ENCODE results near the gene DEK.
"Not testable (repeated sequence)": the region's sequence is repeated elsewhere in the genome, so short reads cannot be mapped to it uniquely, and the experiment has no call there.

DEK gene

DNA sequence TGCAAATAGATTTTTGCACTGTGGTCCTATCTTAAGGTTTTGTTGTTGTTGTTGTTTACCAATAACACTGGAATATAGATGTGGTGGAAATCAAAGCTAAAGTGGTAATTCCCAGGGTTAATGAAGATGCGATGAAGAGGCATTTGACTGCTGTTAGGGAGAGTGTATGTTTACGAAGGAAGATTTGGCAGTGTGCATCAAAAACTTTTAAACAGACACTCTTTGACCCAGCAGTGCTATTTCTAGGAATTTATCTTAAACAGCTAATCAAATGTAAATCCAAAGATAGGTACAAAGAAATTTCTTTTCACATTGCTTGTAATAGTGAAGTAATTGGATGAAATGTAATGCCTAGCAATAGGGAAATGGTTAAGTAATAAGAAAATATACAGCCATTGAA is 75.1 kb downstream of the DEK start:
- no peak for DNase-seq
- no peaks in the 10 kb centered on the region for H3K27me3 Mint-ChIP-seq
- H3K4me3 Mint-ChIP-seq = no peak overlapping the region
- no peak for ATAC-seq (replicated peaks)
- H3K4me1 Mint-ChIP-seq (ENCODE audit: low read depth in 2 of 2) = no peaks in the 10 kb centered on the region
- H3K9me3 Mint-ChIP-seq = no peaks in the 10 kb centered on the region
- peaks cover 22% of the 10 kb centered on the region for H3K36me3 Mint-ChIP-seq (ENCODE audit: insufficient read depth)
- H3K27ac Mint-ChIP-seq = no peak overlapping the region

DNA sequence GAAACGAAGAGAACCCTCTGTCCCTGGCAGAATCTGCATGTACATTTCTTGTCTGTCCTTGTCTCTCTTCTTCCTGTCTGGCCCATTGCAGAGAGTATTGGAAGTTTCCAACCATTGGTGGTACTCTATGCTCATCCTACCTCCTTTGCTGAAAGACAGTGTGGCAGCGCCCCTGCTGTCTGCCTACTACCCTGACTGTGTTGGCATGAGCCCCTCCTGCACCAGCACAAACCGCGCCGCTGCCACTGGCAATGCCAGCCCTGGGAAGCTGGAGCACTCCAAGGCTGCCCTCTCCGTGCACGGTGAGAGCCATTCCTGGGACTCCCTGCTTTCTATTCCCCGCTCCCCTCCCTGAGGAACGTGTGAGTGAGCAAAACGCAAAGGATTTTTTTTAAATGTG is 76.6 kb downstream of the DEK start:
- Mint-ChIP-seq H3K9me3 (no peaks in the 10 kb centered on the region), H3K27ac (no peak overlapping the region), H3K36me3 (ENCODE audit: insufficient read depth) (peaks cover 13% of the 10 kb centered on the region), H3K27me3 (no peaks in the 10 kb centered on the region), H3K4me1 (ENCODE audit: low read depth in 2 of 2) (no peaks in the 10 kb centered on the region), H3K4me3 (no peak overlapping the region)
- DNase-seq (no peak), ATAC-seq (replicated peaks) (no peak)

DNA sequence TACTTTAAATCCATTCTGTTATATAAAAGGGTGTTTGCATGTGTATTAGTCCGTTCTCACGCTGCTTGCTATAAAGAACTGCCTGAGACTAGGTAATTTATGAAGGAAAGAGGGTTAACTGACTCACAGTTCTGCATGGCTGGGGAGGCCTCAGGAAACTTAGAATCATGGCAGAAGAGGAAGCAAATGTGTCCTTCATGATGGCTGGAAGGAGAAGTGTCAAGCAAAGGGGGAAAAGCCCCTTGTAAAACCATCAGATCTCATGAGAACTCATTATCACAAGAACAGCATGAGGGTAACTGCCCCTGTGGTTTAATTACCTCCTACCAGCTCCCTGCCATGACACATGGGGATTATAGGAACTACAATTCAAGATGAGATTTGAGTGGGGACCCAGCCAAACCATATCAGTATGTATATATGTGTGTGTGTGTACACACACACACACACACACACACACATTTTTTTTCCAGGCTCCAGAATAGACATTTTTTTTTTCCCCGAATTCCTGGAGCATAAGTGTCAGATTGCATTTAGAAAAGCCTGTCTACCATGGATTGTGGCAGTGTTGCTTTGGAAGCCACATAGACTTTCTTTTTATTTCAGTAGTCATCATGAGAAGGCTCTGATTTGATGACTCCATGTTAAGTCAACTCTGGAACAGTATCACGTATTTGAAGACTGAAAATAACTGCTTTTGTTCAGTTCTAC is 77.6 kb downstream of the DEK start:
- H3K9me3 Mint-ChIP-seq = no peaks in the 10 kb centered on the region
- ATAC-seq (replicated peaks) = no peak
- no peaks in the 10 kb centered on the region for H3K4me1 Mint-ChIP-seq (ENCODE audit: low read depth in 2 of 2)
- H3K4me3 Mint-ChIP-seq = no peak overlapping the region
- no peaks in the 10 kb centered on the region for H3K27me3 Mint-ChIP-seq
- no peak for DNase-seq
- H3K27ac Mint-ChIP-seq = no peak overlapping the region
- H3K36me3 Mint-ChIP-seq (ENCODE audit: insufficient read depth) = peaks cover 17% of the 10 kb centered on the region

DNA sequence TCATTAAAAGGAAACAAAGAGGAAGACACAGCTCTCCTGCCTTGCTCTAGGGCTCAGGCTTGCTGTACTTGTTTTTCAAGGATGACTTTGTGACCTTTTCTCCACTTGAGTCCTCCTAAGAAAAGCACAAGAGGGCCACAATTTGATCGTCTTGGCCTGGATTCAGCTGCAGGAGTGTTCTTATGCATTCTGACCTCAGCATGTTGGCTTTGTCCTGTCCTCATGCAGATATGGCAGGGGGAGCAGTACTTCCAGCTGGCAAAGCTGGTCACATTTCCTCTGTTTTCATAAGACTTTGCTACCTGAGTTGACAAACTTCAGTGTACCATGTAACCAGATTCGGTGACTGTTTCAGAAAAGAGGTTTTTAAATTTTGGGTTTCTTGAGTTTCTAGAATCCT is 78.3 kb downstream of the DEK start:
- ATAC-seq (replicated peaks) (no peak), DNase-seq (no peak)
- Mint-ChIP-seq H3K27ac (no peak overlapping the region), H3K4me3 (no peak overlapping the region), H3K9me3 (no peaks in the 10 kb centered on the region), H3K4me1 (ENCODE audit: low read depth in 2 of 2) (no peaks in the 10 kb centered on the region), H3K27me3 (no peaks in the 10 kb centered on the region), H3K36me3 (ENCODE audit: insufficient read depth) (peaks cover 17% of the 10 kb centered on the region)

DNA sequence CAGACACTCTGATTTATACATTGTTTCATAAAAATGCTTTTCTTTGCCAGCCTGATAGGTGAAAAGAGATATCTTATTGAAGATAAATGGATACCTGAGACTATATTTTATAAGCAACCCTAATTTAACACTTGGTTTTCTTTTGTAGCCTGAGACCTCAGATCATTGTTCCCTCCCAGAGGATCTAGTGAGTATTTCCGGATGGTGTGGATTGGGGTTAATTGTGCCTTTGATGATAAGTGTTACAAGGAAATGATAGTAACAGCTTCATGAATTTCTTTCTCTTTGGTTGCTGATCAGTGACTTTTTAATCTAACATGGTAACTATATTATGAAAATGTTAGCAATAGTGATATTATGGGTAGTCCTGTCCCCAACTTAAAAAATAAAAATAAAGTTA is 78.7 kb downstream of the DEK start:
- Mint-ChIP-seq H3K36me3 (ENCODE audit: insufficient read depth) (peaks cover 17% of the 10 kb centered on the region), H3K27ac (no peak overlapping the region)

DNA sequence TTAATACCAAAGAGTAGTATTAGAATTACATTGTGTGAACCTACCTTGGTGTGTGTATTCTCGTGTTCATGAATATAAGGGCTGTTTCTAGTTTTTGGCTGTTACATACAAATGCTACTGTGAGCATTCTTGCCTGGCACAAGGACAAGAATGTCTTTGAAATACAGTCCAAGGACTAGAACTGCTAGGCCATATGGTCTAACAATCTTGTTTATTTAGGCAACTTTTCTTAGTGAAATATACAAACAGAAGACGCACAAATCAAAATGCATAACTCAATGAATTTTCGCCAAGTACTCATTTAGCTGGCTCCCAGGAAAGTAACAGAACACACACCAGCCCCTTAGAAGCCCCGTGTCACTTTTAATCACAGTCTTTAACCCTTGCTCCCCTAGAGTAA is 80.6 kb downstream of the DEK start:
- no peak for ATAC-seq (replicated peaks)
- Mint-ChIP-seq H3K27ac (no peak overlapping the region), H3K9me3 (no peaks in the 10 kb centered on the region), H3K36me3 (ENCODE audit: insufficient read depth) (peaks cover 20% of the 10 kb centered on the region), H3K4me1 (ENCODE audit: low read depth in 2 of 2) (no peaks in the 10 kb centered on the region), H3K27me3 (no peaks in the 10 kb centered on the region), H3K4me3 (no peak overlapping the region)
- no peak for DNase-seq

More for the DNA sequence above, 78.7 kb downstream of the DEK start:
- DNase-seq = no peak
- Mint-ChIP-seq H3K27me3 (no peaks in the 10 kb centered on the region), H3K4me1 (ENCODE audit: low read depth in 2 of 2) (no peaks in the 10 kb centered on the region), H3K4me3 (no peak overlapping the region), H3K9me3 (no peaks in the 10 kb centered on the region)
- no peak for ATAC-seq (replicated peaks)

DNA sequence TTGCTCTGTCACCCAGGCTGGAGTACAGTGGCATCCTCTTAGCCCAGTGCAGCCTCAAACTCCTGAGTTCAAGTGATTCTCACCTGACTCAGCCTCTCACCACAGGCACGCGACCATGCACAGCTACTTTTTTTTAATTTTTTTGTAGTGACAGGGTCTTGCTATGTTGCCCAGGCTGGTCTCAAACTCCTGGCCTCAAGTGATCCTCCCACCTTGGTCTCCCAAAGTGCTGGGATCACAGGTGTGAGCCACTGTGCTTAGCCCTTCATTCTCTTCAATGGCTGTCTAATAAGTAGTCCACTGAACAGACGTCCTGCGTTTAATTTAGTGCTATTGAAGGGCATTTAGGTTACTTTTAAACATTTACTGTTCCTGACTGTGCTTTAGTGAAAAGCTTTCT is 81.8 kb downstream of the DEK start:
- peaks cover 20% of the 10 kb centered on the region for H3K36me3 Mint-ChIP-seq (ENCODE audit: insufficient read depth)
- H3K4me1 Mint-ChIP-seq (ENCODE audit: low read depth in 2 of 2) = no peaks in the 10 kb centered on the region
- H3K27ac Mint-ChIP-seq = no peak overlapping the region
- no peak for ATAC-seq (replicated peaks)
- H3K9me3 Mint-ChIP-seq = no peaks in the 10 kb centered on the region
- no peak for DNase-seq
- H3K27me3 Mint-ChIP-seq = no peaks in the 10 kb centered on the region
- H3K4me3 Mint-ChIP-seq = no peak overlapping the region

DNA sequence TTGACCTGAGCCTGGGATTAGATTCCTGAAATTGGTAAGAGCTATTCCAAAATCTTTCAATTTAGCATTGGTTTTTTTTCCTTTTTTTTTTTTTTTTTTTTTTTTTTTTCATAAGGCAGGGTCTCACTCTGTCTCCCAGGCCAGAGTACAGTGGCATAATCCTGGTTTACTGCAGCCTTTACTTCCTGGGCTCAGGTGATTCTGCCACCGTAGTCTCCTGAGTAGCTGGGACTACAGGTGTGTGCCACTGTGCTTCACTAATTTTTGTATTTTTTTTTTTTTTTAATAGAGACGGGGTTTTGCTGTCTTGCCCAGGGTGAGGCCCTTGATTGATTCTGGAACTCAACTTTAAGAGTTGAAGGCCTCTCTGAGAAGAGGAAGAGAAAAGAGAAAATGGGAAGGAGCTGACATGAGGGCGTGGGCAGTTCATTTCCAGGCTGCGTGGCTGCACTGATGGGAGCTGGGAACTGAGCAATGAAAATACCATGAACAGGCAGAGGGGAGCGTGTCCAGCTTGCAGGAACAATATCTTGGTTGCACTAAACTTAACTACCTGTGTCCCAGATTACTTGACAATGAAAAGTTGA is 84.5 kb downstream of the DEK start:
- Mint-ChIP-seq H3K9me3 (no peaks in the 10 kb centered on the region), H3K27me3 (no peaks in the 10 kb centered on the region), H3K4me1 (ENCODE audit: low read depth in 2 of 2) (peaks cover 2 to 6% of the 10 kb centered on the region in 2 donors), H3K36me3 (ENCODE audit: insufficient read depth) (peaks cover 12% of the 10 kb centered on the region), H3K27ac (no peak overlapping the region), H3K4me3 (no peak overlapping the region)
- DNase-seq (no peak), ATAC-seq (replicated peaks) (no peak)

DNA sequence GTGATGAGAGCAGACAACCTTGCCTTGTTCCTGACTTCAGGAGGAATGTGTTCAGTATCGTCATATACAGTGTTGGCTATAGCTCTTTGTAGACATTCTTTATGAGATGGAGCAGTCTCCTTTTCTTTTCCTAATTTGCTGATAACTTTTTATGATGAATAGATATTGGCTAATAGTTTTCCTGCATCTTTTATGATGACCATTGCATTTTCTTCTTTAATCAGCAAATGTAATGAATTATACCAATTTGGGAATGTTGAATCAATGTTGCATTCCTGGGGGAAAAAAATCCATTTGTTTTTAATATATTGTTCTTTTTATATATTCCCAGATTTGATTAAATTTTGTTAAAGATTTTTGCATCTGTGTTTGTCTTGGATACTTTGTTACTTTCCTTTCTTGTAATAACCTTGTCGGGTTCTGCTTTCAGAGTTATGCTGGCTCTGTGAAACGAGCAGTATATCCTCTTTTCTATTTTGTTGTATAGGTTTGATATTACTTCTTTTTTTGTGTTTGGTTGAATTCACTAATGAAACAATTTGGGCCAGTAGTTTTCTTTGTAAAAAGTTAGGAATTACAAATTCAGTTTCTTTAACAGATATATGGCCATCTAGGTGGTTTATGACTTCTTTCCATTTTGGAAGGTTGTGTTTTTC is 85.2 kb downstream of the DEK start:
- Mint-ChIP-seq H3K9me3 (no peaks in the 10 kb centered on the region), H3K27me3 (no peaks in the 10 kb centered on the region), H3K4me3 (no peak overlapping the region), H3K36me3 (ENCODE audit: insufficient read depth) (peaks cover 12% of the 10 kb centered on the region), H3K4me1 (ENCODE audit: low read depth in 2 of 2) (peaks cover 2 to 6% of the 10 kb centered on the region in 2 donors), H3K27ac (no peak overlapping the region)
- DNase-seq (no peak), ATAC-seq (replicated peaks) (no peak)

DNA sequence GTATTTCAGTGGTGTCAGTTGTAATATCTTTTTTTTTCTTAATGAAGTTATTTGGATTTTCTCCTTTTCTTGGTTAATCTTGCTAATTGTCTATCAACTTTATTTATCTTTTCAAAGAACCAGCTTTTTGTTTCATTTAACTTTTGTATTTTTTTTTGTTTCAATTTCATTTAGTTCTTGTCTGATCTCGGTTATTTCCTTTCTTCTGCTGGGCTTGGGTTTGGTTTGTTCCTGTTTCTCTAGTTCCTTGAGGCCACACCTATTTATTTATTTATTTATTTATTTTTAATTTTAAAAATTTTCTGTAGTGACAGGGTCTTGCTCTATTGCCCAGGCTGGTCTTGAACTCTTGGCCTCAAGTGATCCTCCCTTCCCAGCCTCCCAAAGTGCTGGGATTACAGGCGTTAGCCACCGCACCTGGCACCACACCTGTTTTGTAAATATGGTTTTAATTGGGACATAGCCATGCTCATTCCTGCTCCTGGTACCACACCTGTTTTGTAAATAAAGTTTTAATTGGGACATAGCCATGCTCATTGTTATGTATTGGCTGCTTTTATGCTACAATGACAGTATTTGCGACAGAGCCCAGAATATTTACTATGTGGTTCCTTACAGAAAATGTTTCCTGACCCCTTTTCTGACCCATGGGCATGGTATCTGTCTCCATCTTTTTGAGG is 86.9 kb downstream of the DEK start:
- peaks cover 10% of the 10 kb centered on the region for H3K36me3 Mint-ChIP-seq (ENCODE audit: insufficient read depth)
- H3K27me3 Mint-ChIP-seq = no peaks in the 10 kb centered on the region
- H3K4me3 Mint-ChIP-seq = no peak overlapping the region
- peaks cover 2 to 6% of the 10 kb centered on the region in 2 donors for H3K4me1 Mint-ChIP-seq (ENCODE audit: low read depth in 2 of 2)
- H3K27ac Mint-ChIP-seq = no peak overlapping the region
- H3K9me3 Mint-ChIP-seq = no peaks in the 10 kb centered on the region
- ATAC-seq (replicated peaks) (no peak), DNase-seq (no peak)

DNA sequence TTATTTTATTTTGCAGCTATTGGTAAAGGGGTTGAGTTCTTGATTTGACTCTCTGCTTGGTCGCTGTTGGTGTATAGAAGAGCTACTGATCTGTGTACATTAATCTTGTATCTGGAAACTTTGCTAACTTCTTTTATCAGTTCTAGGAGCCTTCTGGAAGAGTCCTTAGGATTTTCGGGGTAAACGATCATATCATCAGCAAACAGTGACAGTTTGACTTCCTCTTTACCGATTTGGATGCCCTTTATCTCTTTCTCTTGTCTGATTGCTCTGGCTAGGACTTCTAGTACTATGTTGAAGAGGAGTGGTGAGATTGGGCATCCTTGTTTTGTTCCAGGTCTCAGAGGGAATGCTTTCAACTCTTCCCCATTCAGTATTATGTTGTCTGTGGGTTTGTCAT is 88.1 kb downstream of the DEK start:
- H3K36me3 Mint-ChIP-seq (ENCODE audit: insufficient read depth); H3K27ac Mint-ChIP-seq; DNase-seq; ATAC-seq (replicated peaks); H3K27me3 Mint-ChIP-seq; H3K9me3 Mint-ChIP-seq; H3K4me3 Mint-ChIP-seq; H3K4me1 Mint-ChIP-seq (ENCODE audit: low read depth in 2 of 2): not testable (repeated sequence)
